HG03135 (cell line): ENCODE data around the gene ZNHIT1.
A peak's percentile ranks its signal among the peaks of the same experiment; 100 is the strongest.

Experiments used
- ATAC-seq: cut with Tn5 transposase; IDR thresholded peaks from one replicate; pipeline ENCODE4 v1.9.1; 2021; ENCODE audit warnings: mild to moderate bottlenecking, moderate library complexity; ENCODE audit not compliant: unreplicated experiment

ZNHIT1 gene

GRCh38 chr7:101217388-101218235 is at the start of gene ZNHIT1, which contains the start of gene PLOD3:
TSS of gene ZNHIT1 (plus strand) at chr7:101218165. CDS start at chr7:101218196, 31 bp downstream.
TSS of gene PLOD3 (minus strand) at chr7:101217581. CDS start at chr7:101217274, 307 bp downstream.
- peak; percentile 57 for ATAC-seq

DNA sequence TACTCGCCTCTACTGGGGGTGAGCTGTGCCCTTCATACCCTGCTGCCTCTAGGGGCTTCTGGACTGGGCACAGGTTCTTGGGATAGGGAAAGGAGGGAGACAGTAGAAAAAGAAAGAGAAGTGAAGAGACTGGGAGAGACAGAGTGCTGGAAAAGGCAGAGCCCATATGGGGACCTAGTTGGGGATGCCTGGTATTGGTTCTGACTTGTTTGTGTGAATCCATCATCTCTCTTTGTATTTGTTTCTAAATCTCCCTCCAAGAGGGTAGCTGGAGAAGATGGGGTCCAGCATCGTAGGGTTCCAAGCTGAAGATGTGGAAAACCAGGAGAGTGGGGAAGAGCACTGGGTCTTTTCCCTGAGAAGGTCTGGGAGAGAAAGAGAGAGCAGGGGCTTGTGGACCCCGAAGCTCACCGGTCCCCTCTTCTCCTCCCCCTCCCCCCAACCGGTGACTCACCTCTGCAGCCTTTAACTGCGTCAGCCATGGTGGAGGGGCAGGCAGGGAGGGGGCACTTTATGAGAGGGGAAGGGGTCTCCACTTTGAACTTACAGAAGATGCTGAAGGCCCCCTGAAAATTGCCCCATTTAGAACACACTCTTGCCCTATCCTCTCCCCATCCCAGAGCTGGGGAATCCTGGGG is 49.4 kb upstream of the ZNHIT1 start:
- no peak for ATAC-seq

- ATAC-seq, result no peak
Measured at GRCh38 chr7:101169110-101169837, 48.7 kb upstream of the ZNHIT1 start.

GRCh38 chr7:101169838-101170551 is 48.0 kb upstream of the ZNHIT1 start:
- peak; percentile 49 for ATAC-seq

GRCh38 chr7:101170617-101171441 is 47.1 kb upstream of the ZNHIT1 start:
- ATAC-seq, result no peak

DNA sequence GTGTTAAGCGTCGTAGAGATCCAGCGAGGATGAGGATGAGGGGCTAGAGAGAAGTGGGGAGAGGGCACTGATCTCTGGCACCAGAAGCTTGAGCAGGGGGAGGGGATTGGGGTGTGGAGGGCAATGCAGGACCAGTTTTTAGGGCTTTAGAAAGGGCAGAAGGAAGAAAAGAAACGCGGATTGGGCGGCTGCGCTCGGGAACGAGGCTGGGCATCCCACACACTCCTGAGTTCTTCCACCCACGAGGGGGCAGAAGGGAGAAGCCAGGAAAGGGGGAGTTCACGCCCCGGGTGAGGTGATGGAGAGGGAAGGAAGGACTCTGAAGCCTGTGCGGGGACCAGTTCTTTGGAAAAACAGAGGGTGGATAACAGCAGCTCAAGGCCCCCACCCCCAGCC is 46.5 kb upstream of the ZNHIT1 start:
- no peak for ATAC-seq

DNA sequence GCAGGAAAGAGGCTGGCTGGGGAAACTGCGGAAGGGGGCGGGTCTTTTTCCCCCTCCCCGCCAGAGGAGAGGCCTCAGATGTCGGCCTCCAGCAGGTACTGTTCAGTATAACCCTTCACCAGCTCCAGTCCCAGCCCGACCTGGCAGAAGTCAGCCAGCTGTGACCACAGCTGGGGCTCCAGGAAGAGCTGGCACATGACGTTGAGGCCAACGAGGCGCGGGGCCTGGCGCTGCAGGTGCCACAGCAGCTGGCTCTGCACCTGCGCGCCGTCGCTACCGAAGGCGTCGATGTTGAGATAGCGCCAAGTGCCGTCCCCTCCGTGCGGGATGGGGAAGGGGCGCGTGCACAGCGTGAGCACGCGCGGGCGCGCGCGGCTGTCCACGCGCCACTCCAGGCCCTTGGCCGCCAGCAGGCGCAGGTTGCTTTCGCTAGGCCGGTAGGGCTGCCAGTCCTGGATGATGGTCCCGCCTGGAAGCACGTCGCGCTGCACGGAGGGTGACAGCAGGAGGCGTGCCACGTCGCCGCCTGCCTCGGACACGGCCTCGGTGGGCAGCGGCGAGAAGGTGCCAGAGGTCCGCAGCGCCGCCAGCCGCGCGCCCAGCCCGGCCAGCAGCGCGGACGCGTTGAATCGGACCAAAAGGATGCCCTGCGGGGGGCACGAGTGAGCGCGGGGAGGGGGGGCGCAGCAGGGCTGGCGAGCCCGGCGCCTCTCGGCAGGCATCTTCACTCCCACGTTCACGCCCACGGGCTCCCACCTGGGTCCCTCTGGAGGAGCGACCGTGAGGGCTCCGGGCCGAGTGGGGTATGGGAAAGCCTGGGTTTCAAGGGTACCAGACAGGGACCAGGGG is 45.7 kb upstream of the ZNHIT1 start:
- ATAC-seq, result no peak

GRCh38 chr7:101172854-101173751 is 44.9 kb upstream of the ZNHIT1 start:
- no peak for ATAC-seq

DNA sequence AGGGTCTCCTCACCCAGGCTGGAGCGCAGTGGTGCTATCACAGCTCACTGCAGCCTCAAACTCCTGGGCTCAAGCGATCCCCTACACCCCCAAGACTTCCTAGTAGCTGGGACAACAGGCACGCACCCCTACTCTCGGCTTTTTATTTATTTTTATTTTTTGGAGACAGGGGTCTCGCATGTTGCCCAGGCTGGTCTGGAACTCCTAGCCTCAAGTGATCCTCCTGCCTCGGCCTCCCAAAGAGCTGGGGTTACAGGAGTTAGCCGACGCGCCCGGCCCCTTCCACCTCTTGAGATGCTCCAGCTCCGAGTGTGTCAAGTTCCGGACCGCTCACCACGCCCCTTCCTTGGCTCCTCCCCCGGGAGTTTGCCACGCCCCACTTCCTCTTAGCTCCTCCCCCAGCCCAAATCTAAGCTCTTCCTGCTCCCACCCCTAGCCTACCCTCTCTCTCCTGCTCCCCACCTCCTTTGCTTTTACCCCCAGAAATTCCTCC is 44.2 kb upstream of the ZNHIT1 start:
- no peak for ATAC-seq

GRCh38 chr7:101174322-101174854 is 43.6 kb upstream of the ZNHIT1 start:
- no peak for ATAC-seq

GRCh38 chr7:101175664-101176063 is 42.3 kb upstream of the ZNHIT1 start:
- ATAC-seq, result no peak

DNA sequence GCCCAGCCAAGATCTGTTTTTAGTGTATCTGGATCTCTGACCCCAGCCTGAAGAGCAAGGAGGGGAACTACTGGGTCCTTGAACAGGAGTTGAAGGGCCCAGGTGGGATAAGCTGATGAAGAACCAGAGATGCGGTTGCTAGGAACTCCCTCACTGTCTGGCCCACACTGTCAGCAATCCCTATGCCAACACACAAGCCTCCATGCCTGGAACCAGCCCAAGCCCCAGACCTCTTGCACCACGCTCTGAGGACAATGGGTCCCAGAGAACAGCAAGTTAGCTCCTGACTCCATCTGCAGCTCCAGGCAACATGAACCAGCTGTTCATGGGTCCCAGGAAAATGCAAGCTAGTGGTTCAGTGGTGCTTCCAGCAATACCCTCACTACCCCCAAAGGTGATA is 40.3 kb upstream of the ZNHIT1 start:
- no peak for ATAC-seq

DNA sequence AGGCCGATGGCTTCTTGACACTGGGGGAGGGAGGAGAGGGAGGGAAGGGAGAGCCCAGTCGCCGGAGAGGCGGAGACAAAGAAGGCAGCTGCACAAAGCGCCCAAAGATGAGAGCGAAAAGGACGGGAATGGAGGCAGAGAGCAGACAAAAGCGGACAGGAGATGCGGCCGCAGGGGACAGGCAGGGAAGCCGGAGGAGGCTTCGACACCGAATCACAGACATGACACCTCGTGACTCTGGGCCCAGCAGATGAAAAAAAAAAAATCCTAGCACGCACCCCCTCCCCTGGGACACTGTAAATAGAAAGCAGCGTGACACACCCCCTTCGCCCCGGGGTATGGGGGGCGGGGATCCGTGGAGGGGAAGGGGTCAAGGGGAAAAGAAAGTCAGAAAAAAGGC is 38.8 kb upstream of the ZNHIT1 start:
- no peak for ATAC-seq

GRCh38 chr7:101179713-101180112 is 38.3 kb upstream of the ZNHIT1 start:
- no peak for ATAC-seq

DNA sequence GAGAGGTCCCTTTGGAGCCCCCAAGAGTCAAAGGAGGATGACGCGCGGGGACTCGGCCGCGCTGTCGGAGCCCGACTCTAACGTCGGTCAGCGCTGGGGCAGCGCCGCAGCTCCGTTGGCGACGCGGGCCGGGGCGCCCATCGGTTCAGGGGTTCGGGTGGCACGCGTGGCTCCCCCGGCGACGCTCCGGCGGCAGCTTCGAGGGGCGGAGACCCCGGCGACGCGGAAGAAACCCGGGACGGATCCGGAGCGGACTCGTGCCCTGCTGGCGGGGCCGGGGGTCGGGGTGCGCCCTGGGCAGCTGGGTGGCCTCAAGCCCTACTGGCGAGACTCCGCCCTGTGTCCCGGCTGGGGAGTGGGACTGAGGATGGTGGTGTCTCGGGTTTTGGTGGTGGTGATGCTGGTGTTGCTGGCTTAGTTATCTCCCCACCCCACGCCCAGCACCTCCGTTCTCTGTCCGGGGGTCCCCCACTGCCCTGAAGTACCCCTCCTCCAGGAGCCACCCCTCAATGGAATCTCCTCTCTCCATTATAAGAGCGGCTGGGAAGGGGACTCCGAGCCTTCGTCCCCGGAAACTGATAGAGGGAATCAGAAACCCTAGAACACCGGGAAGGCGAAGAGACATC is 37.7 kb upstream of the ZNHIT1 start, which contains the start of gene NAT16:
Gene NAT16 (minus strand): TSS at position 164 of the 626 bp plus-strand sequence. CDS start 5,486 bp downstream, outside the sequence.
- no peak for ATAC-seq

DNA sequence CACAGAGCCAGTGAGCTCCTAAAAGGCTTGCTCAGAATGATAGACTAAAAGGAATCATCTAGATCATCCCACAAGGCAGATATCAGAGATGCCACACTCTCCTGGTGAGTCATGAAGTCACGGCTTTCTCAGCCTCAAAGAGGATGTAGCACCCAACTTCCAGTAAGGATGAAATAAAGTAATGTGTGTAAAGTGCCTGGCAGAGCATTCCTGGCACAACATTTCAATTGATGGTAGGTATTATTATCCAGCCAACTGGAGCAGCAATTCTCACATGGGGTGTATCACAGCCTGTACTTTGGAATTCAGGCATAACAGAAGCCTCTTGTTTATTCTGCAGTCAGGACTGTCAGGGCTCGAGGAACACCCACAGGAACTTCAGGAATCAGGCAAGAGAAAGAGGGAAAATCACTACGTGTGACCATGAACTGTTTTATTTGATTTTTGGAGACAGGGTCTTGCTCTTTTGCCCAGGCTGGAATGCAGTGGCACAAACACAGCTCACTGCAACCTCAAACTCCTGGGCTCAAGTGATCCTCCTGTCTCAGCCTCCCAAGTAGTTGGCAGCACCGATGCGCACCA is 32.6 kb upstream of the ZNHIT1 start:
- ATAC-seq, result no peak

- no peak for ATAC-seq
Measured at GRCh38 chr7:101186194-101186593, 31.8 kb upstream of the ZNHIT1 start.
